GM21390 (cell line): ENCODE data around the gene GPR176.

Source experiments
- ATAC-seq: cut with Tn5 transposase; IDR thresholded peaks from one replicate; pipeline ENCODE4 v1.9.1; 2021; ENCODE audit not compliant: unreplicated experiment

The GPR176 gene, protein sequence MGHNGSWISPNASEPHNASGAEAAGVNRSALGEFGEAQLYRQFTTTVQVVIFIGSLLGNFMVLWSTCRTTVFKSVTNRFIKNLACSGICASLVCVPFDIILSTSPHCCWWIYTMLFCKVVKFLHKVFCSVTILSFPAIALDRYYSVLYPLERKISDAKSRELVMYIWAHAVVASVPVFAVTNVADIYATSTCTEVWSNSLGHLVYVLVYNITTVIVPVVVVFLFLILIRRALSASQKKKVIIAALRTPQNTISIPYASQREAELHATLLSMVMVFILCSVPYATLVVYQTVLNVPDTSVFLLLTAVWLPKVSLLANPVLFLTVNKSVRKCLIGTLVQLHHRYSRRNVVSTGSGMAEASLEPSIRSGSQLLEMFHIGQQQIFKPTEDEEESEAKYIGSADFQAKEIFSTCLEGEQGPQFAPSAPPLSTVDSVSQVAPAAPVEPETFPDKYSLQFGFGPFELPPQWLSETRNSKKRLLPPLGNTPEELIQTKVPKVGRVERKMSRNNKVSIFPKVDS

DNA sequence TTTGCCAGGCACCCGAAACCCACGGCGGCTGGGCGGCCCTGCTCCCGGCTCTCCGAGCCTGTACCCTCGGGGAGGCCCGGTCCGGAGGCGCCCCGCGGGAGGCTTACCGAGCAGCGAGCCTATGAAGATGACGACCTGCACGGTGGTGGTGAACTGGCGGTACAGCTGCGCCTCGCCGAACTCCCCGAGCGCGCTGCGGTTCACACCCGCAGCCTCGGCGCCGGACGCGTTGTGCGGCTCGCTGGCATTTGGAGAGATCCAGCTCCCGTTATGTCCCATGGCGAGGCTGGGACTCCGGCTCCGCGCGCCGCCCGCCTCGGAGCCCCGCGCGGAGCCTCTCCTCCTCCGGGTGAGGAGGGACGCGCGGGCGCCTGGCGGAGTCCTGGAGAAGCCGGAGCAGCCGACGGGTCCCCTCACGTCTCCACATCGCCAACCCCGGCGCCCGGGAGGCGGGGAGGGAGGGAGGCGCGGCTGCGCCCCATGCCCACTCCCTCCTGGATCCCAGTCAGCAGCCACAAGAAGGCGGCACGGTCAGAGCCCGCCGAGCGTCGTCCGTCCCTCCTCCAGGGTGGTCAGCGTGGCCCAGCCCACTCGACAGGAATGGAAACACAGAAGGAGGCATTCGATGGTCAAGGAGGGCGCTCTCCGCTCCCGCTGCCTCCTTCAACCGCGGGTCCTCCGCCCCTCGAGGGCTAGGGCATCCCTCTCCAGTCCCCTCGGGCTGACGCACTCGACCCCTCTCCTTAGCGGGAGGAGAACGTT lies at the start of gene GPR176:
GPR176 (minus strand) TSS at position 519 of the 762 bp plus-strand sequence; CDS start at position 279, 240 bp downstream.
- ATAC-seq, result no peak

DNA sequence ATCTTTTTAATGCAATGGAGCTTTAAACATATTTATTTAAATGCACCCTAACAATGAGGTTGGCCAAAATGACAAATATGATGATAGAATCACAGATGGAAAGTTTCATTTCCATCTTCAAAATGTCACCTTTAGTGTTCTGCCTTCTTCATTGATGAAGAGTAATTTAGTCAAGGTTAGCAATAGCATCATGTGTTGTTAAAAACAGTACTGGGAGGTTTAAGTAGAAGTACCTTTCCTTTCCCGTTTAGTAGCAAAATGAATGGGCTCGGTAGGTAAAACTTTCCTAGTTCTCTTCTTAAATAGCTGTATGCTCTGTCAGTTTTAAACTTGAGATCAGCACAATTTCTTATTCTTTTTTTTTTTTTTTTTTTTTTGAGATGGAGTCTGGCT lies 48.9 kb upstream of the GPR176 start:
- no peak for ATAC-seq

DNA sequence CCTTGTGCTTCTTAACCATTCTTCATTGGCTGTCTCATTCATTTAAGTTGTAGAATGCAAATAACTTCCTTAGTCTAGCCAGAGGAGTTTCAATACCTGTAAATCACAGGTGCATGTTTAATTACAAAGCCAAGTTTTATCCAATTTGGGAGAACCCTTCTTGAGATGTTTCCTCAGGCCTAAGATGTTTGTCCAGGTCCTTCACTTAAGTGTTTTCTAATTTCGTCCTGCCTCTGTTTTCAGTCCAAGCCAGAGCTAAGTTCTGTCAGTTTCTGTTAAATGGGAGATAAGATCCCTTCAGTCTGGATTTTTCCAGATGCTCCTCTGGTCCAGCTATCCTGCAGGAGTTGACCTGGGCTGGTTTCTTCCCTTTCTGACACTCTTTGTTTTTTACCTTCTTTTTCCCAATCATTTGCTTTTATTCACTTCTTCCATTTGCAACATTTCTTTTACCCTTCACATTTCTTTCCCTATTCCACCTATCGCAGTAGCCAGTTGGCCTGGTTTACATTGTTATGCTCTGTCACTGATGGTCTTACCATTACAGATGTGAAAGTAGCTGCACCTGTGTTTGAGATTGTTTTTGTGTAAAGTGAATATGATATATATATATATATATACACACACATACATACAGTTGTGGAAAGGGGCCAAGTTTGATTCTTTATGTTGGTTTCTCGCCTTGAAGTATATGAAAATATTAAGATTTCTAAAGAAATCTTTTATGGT lies 48.4 kb upstream of the GPR176 start:
- no peak for ATAC-seq

DNA sequence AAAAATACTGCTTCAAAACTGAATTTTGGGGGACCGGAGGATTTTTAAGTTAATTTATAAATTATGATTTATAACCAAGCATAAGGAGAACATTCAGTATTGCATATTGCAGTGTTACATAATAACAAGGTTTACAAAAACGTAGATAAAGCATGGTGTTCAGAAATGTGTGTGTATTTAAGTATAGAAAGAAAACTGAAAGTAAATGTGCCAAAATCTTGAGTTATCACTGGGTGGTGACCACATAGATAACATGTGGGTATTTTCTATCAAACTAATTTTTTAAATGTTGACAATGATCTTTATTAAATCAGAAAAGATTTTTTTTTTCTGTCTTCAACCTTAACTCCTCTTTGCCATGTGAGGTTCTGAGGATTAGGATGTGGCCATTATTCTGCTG lies 46.5 kb upstream of the GPR176 start:
- ATAC-seq, result no peak

DNA sequence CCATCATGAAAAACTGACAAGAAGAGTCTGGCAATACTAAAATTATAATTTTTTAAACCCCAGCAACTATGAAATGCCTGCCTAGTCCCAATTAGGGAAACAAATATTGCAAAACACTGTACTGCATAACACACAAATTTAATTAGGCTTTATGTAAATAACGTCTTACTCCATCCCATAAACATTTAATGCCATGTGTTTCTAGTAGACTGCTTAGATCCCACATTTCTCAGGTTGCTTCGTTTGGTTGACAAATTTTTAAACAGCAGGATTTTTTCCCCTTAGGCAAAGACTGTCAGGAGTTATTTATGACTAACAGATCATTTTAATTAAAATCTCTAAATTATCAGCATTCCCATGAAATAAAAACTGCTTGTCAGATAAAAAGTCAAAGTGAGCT lies 43.7 kb upstream of the GPR176 start:
- no peak for ATAC-seq

DNA sequence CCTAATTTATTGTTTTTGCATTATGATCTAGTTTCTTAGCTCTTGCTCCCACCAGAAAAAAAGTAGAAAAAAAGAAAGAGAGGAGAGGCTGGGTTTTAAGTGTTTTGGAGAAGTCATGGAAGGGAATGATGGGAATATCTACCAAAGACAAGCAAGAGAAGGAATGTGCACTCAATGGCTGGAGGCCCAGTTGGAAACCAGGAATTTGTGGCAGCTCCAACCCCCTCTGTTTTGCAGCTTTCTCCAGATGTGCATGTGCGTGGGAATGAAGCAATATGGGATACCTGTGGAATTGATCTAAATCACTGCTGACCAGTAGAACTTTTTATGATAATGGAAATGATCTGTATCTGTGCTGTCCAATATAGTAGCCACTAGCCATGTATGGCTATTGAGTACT lies 41.0 kb upstream of the GPR176 start:
- no peak for ATAC-seq

DNA sequence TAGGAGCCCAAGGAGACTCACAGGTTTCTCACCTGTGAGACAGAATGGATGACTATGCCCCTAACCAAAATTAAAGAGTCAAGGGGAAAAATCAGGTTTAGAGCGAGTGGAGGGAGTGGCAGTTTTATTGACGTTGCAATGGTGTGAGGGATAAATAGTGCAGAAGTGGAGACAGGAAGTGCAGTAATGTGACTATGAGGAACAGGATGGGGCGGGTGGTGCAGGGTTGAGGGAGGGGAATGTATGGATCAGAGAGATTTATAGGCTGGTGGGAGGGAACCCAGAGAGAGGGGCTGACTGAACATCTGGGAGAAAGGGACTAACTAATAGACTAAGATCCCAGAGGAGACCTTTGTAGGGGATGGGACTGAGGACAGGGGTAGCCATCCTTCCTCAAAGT lies 40.3 kb upstream of the GPR176 start:
- no peak for ATAC-seq

DNA sequence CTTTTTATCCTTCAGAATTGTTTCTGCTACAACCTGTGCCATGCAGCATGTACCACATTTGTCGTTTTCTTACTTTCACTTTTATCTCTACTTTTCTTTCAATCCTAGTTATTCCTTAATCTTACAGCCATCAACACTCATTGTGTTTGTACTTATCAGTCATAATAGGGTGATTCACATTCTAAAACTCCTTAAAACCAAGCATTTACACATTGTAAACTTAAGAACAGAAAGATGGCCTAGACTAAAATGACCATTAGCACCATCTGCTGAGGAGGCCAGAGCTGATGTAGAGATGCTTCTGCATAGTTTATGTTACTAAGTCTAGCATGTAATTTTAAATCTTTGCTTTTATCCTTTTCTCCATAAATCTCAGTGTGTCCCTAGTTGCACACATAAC lies 39.3 kb upstream of the GPR176 start:
- no peak for ATAC-seq

DNA sequence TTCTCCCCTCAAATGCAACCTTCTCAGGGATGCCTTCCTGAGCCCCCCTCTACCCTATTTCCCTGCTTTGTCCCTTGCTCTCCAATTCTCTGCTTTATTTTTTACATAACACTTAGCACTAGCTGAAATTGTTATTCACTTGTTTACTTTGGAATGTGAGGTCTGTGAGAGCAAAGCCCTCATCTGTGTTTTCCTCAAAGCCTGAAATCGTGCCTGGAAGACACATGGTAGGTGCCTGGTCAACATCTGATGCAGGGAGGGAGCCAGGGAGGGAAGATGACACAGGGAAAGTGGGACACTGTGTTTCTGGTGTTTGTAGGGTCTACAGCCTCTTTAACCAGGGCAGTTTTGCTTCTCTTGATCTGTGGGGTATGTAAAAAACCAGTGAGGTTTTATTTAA lies 37.4 kb upstream of the GPR176 start:
- ATAC-seq, result no peak

DNA sequence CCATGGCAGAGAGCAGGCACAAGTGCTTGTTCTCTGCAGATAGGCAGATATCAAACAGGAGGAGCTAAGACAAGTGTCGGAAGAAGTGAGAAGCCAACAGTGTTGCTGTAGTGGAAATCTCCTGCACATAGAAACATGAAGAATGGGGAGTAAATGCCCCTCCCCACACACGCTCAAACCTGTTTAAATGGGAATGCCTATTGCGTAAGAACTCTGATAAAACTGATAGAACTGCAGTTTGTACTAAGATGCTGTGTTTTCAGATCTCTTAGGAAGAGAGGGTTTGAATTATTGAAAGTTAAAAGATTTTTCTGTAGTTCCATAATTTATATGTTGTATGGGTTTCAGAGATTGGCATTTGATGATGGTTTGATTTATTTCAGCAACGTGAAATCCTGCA lies 33.5 kb upstream of the GPR176 start:
- ATAC-seq, result no peak

DNA sequence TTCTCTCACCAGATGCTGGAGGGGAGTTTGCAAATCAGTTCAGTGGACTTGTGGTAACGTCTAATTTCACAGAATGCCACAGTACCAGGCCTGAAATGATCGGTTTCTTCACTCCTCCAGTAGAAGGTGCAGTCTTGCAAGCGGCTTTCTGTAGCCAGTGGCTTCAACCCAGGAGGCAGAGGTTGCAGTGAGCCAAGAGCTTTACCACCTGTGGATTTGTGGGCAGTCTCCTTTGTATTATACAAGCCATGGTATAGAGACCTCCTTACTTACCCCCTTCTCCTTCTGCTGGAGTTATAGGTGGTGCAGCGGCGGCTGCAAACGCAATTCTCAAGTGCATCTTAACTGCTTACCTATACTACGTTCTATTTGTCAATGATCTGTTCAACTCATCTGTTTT lies 31.5 kb upstream of the GPR176 start:
- no peak for ATAC-seq

DNA sequence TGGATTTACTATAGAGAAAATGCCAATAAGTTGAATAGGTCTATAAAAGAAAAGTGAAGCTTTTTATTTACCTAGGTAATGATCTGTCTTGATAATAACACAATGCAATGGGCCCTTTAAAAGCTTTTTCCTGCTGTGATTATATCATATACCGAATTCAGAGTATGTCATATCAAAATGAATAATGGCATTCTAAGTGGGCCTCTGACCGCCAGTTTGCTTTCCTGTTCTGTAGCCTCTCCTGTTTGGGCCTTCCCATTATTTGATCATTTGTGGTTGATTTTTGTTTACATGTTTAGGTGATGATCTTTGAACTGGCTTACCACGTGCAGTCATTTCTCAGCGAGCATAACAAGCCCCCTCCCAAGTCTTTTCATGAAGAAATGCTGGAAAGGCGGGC lies 28.8 kb upstream of the GPR176 start:
- ATAC-seq, result no peak

DNA sequence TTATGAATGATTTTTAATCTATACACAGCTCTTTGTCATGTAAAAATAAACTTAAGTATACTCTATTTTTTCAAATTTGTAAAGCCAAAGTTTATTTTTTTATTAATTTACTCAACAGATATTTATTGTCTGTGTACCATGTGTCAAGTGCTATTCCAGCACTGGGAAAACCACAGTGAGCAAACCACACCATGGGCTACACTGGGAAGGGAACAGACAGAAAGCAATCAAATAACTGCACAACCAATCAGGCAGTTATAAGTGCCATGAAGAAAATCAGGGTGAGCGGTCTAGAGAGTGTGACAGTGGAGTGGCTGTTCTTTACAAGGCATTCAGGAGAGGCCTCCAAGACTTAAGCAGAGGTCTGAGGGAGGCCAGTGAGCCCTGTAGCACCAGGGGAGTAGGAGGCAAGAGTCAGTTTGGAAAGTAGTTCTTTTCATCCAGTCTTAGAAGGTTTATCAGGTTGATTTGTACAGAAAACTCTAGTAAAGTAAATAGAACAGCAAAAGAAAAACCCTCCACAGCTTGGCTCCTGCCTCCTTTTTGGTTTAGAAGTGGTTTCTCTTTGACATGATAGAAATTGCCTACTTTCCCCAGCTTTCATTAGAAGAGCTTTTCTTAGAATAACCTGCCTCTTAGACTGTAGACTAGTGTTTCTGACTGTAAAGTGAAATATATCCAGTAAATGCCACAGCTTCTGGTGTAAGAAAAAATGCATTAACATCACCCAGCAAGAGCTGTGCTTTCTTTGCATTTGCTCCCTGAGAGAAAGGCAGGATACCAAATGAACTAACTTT lies 27.5 kb upstream of the GPR176 start:
- ATAC-seq, result no peak

DNA sequence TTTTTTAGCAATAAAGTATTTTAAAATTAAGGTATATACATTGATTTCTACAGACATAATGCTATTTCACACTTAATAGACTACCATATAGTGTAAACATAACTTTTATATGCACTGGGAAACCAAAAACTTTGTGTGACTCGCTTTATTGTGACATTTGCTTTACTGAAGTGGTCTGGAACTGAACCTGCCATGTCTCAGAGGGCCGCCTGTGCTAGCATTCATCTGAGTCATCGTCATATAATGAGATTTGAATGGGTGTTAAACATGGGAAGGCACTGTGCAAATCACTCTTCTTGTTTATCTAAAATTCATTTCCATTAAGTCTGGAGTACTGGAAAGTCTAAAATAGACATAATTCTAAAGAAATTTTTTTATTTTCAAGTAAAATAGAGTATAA lies 26.8 kb upstream of the GPR176 start:
- no peak for ATAC-seq

DNA sequence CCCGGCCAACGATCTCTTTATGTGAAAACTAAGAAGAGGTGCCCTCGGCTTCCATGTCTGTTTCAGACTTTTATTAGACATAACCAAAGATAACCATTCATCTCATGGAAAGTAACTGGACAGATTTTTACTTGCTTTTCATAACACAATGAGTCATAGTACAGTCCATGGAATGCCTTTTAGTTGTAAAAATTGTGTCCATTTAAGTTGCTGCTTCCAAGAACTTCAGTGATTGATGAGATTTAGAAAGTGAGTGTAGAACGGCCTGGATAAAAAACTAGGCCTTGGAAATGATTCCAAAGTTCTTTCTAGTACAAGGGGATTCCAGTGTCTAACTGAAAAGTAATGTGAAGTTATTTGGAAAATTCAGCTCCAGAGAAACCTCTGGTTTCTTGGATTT lies 24.7 kb upstream of the GPR176 start:
- ATAC-seq, result no peak

DNA sequence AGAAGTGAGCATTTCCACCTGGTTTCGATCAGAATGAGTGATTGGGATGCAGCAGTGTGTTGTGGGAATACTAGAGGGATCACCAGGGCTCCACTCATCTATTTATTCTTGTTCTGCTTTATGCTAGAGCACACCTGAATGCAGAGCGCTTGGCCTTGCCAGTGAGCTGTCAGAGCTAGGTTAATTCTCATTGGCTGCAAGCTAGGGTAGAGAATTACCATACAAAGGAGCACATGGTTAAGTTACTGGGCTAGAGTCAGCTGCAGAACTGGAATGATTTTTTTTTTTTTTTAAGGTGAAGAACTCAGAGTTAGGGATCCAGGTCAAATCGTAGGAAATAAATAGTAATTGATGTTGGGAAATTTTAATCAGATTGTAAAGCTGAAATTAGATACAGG lies 22.7 kb upstream of the GPR176 start:
- ATAC-seq, result no peak

DNA sequence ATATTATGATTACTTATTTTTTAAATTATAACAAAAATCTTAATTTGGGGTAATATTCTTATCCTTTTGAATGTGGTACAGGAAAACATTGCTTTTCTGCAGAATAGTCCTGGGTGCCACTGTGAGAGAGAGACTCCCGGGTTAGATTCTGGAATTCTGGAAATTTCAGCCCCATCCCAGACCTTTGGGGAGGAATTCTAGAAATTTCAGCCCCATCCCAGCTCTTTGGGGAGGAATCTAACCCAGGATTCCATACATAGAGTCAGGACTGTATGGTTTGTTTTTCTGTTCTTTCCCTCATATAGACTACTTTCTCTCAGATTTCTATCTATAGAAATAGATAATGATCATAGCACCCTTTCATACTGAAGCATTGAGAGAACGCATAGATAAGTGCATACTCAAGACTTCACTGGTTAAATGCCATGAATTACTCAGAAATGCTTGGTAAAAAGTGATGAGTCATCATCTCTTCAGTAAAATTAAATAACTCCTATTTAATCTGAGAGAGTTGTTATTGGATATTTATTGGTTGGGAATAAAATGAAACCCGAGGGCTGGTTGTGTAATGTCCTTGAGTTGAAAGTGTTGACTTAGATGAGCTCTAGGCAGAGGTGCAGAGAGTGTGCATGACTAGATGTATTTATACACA lies 22.2 kb upstream of the GPR176 start:
- no peak for ATAC-seq

DNA sequence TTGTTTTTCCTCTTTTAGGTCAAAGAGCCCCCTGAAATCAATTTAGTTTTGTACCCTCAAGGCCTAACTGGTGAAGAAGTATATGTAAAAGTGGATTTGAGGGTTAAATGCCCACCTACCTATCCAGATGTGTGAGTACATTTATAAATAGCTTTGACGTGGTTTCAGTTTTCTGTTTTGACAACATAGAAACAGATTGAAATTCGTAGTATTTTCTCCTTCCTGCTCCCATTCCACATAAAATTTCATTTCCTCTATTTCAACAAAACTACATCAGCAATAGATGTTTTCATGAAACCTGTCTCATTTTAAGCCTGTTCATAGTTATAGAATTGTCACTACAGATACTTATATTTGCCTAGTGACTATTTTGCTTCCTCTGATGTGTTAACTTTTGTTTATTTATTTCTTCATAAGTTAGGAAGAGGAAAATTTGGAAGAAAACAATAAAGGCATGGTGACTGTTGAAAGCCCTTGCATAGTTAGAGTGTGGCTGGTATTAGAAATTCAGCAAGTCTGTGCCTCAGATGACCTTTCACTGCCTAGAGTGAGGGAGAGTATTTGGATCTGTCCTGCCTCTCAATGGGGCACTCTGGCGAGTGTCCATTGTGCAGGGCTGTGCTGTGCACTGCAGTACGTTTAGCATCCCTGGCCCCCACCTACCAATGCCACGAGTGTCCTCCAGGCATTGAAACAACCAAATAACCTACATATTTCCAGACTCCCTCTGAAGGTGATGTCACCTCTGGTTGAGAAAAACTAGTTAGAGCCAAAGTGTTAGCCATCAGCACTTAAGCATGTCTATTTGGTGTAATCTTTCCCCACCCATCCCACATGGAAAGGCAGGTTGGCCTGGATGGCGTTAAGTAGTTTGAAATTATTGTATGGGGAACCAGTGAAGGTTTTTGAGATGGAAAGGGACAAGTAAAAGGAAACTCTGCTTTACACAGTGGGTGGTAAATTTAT lies 19.7 kb upstream of the GPR176 start:
- ATAC-seq, result no peak

DNA sequence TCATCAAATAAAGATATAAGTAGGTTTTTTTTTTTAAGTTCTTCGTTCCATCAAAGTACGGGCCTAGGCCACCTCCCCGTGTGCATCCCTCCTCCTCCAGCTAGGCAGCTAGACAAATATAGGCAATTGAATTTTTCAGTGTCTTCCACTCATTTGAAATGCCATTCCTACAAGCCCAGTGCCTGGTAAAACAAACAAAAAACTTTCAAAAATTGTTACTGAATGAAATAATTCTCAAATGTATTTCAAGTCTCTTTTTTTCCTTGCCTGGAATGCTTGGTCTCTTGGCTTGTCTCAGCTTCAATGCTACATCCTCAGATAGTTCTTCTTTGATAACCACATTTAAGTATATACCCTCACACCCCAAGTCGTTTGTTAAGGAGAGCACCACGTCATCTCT lies 17.6 kb upstream of the GPR176 start:
- ATAC-seq, result no peak
